Neural progenitor cell (in vitro differentiated cells): ENCODE measurements around the gene ROR2. TPM values are rescaled to one million over a fixed set of nuclear protein-coding genes. Genes with fewer than 3 reads are reported as not detected.

ENCODE experiments used
- DNase-seq: peaks from one replicate; pipeline ENCODE4 v3.0.0-alpha.2; 2016; ENCODE audit warnings: low spot score
- H2AFZ ChIP-seq: fragments of 200-600 bp; sonication (generic); replicated peaks from 2 replicates; pipeline ENCODE4 v1.6.1; 2016; ENCODE audit warnings: antibody characterized with exemption
- H3F3A ChIP-seq: fragments of 200-600 bp; sonication (generic); 2 replicates; pipeline ENCODE4 v1.6.1; 2016; ENCODE audit warnings: antibody characterized with exemption, low read depth
- H3K27ac ChIP-seq: fragments of 200-600 bp; sonication (generic); 2 replicates; pipeline ENCODE4 v1.5.1; 2016; ENCODE audit warnings: mild to moderate bottlenecking
- H3K27me3 ChIP-seq: fragments of 200-600 bp; sonication (generic); 2 replicates; pipeline ENCODE4 v1.6.1; 2016; ENCODE audit warnings: mild to moderate bottlenecking, moderate library complexity
- H3K36me3 ChIP-seq: fragments of 200-600 bp; sonication (generic); 2 replicates; pipeline ENCODE4 v1.5.1; 2016
- H3K4me1 ChIP-seq: fragments of 200-600 bp; sonication (generic); 2 replicates; pipeline ENCODE4 v1.6.1; 2016; ENCODE audit warnings: mixed run types
- H3K4me2 ChIP-seq: fragments of 200-600 bp; sonication (generic); 2 replicates; pipeline ENCODE4 v1.6.1; 2016
- H3K4me3 ChIP-seq: fragments of 200-600 bp; sonication (generic); 2 replicates; pipeline ENCODE4 v1.5.1; 2016
- H3K79me2 ChIP-seq: fragments of 200-600 bp; sonication (generic); 2 replicates; pipeline ENCODE4 v1.6.1; 2016; ENCODE audit warnings: low read depth
- H3K9ac ChIP-seq: fragments of 200-600 bp; sonication (generic); 2 replicates; pipeline ENCODE4 v1.6.1; 2016
- H3K9me3 ChIP-seq: fragments of 200-600 bp; sonication (generic); 2 replicates; pipeline ENCODE4 v1.5.1; 2016; ENCODE audit warnings: low read depth
- H4K20me1 ChIP-seq: fragments of 200-600 bp; sonication (generic); 2 replicates; pipeline ENCODE4 v1.6.1; 2016; ENCODE audit warnings: low read depth
- H3K27ac Mint-ChIP-seq: 3 replicates; pipeline ENCODE4 v1.8.0; 2021; ENCODE audit warnings: mixed read lengths
- H3K27me3 Mint-ChIP-seq: 2 replicates; pipeline ENCODE4 v1.8.0; 2022; ENCODE audit warnings: low read depth, mild to moderate bottlenecking, inconsistent platforms, moderate library complexity, mixed read lengths; ENCODE audit not compliant: insufficient read depth
- H3K36me3 Mint-ChIP-seq: 3 replicates; pipeline ENCODE4 v1.8.0; 2021; ENCODE audit warnings: mixed read lengths
- H3K4me1 Mint-ChIP-seq: 3 replicates; pipeline ENCODE4 v1.8.0; 2021; ENCODE audit warnings: mixed read lengths
- H3K4me3 Mint-ChIP-seq: 3 replicates; pipeline ENCODE4 v1.8.0; 2021; ENCODE audit warnings: mild to moderate bottlenecking, moderate library complexity, mixed read lengths
- H3K9me3 Mint-ChIP-seq: 3 replicates; pipeline ENCODE4 v1.8.0; 2020; ENCODE audit warnings: mixed read lengths
- CTCF ChIP-seq: fragments of 200-600 bp; sonication (generic); IDR thresholded peaks from 2 replicates; pipeline ENCODE4 v1.5.1; 2017; ENCODE audit warnings: antibody characterized with exemption, mild to moderate bottlenecking
- EZH2 ChIP-seq: fragments of 200-600 bp; sonication (generic); IDR thresholded peaks from 2 replicates; pipeline ENCODE4 v1.6.1; 2017; ENCODE audit warnings: antibody characterized with exemption, mild to moderate bottlenecking, moderate library complexity
- EZH2phosphoT487 ChIP-seq: fragments of 200-600 bp; sonication (generic); IDR thresholded peaks from 2 replicates; pipeline ENCODE4 v1.6.1; 2017; ENCODE audit warnings: antibody characterized with exemption
- total RNA-seq: library from RNA; depleted of rRNA; stranded (reverse); fragments of >200 nt; gene quantifications from 2 replicates; pipeline ENCODE4 v1.2.3, GENCODE V29; 2015; ENCODE audit warnings: low replicate concordance

ROR2 gene
- total RNA-seq, 1 donor from 2014 or later: 20.1 TPM

GRCh38 chr9:91778031-91778430 is 172.0 kb downstream of the ROR2 start:
- H3K27me3 ChIP-seq: no peaks in the 10 kb centered on the region
- H3K4me3 Mint-ChIP-seq: no peak overlapping the region
- no peak for TF ChIP-seq CTCF
- no peak for TF ChIP-seq EZH2
- TF ChIP-seq EZH2phosphoT487: no peak
- H3K4me2 ChIP-seq: no peak overlapping the region
- H3K79me2 ChIP-seq: peaks cover 3% of the 10 kb centered on the region
- no peaks in the 10 kb centered on the region for H3K9me3 Mint-ChIP-seq
- no peaks in the 10 kb centered on the region for H3K36me3 ChIP-seq
- no peak overlapping the region for H3K27ac ChIP-seq
- no peak overlapping the region for H2AFZ ChIP-seq
- no peak overlapping the region for H3K27ac Mint-ChIP-seq
- H3K4me3 ChIP-seq: no peak overlapping the region
- H3K9ac ChIP-seq: no peak overlapping the region
- H3K4me1 Mint-ChIP-seq: peaks cover 48% of the 10 kb centered on the region
- peaks cover 2% of the 10 kb centered on the region for H3K27me3 Mint-ChIP-seq
- peaks cover 8% of the 10 kb centered on the region for H3F3A ChIP-seq
- peaks cover 15% of the 10 kb centered on the region for H3K4me1 ChIP-seq
- H3K36me3 Mint-ChIP-seq: peaks cover 13% of the 10 kb centered on the region
- DNase-seq: no peak
- H4K20me1 ChIP-seq: peaks cover 25% of the 10 kb centered on the region
- no peaks in the 10 kb centered on the region for H3K9me3 ChIP-seq

- Histone ChIP-seq H3K36me3 (no peaks in the 10 kb centered on the region), H4K20me1 (peaks cover 25% of the 10 kb centered on the region), H3F3A (peaks cover 8% of the 10 kb centered on the region), H3K9me3 (no peaks in the 10 kb centered on the region), H3K4me1 (peaks cover 15% of the 10 kb centered on the region), H3K9ac (no peak overlapping the region), H3K79me2 (peaks cover 3% of the 10 kb centered on the region), H2AFZ (no peak overlapping the region), H3K27ac (no peak overlapping the region), H3K4me2 (no peak overlapping the region), H3K4me3 (no peak overlapping the region), H3K27me3 (no peaks in the 10 kb centered on the region)
- no peak for DNase-seq
- no peaks in the 10 kb centered on the region for H3K9me3 Mint-ChIP-seq
- no peak overlapping the region for H3K4me3 Mint-ChIP-seq
- no peak overlapping the region for H3K27ac Mint-ChIP-seq
- TF ChIP-seq CTCF (no peak), EZH2 (no peak), EZH2phosphoT487 (no peak)
- H3K27me3 Mint-ChIP-seq: peaks cover 2% of the 10 kb centered on the region
- H3K4me1 Mint-ChIP-seq: peaks cover 49% of the 10 kb centered on the region
- peaks cover 10% of the 10 kb centered on the region for H3K36me3 Mint-ChIP-seq
Observed at GRCh38 chr9:91777292-91777830, 172.7 kb downstream of the ROR2 start.

GRCh38 chr9:91776409-91777291 is 173.4 kb downstream of the ROR2 start:
- peaks cover 2% of the 10 kb centered on the region for H3F3A ChIP-seq
- no peak overlapping the region for H3K4me3 Mint-ChIP-seq

GRCh38 chr9:91775708-91776028 is 174.4 kb downstream of the ROR2 start:
- Mint-ChIP-seq H3K27ac (no peak overlapping the region), H3K27me3 (peaks cover 2% of the 10 kb centered on the region), H3K36me3 (peaks cover 10% of the 10 kb centered on the region), H3K4me1 (peaks cover 34% of the 10 kb centered on the region), H3K9me3 (no peaks in the 10 kb centered on the region), H3K4me3 (no peak overlapping the region)
- no peak for DNase-seq
- no peaks in the 10 kb centered on the region for H3K36me3 ChIP-seq
- no peaks in the 10 kb centered on the region for H3F3A ChIP-seq
- no peak overlapping the region for H3K9ac ChIP-seq
- peaks cover 17% of the 10 kb centered on the region for H4K20me1 ChIP-seq
- no peak for TF ChIP-seq EZH2phosphoT487
- TF ChIP-seq CTCF: no peak
- TF ChIP-seq EZH2: no peak
- H3K4me1 ChIP-seq: peaks cover 6% of the 10 kb centered on the region
- no peak overlapping the region for H3K4me3 ChIP-seq
- no peaks in the 10 kb centered on the region for H3K9me3 ChIP-seq
- H3K79me2 ChIP-seq: peaks cover 3% of the 10 kb centered on the region
- H2AFZ ChIP-seq: no peak overlapping the region
- no peaks in the 10 kb centered on the region for H3K27me3 ChIP-seq
- H3K4me2 ChIP-seq: no peak overlapping the region
- H3K27ac ChIP-seq: no peak overlapping the region

More at GRCh38 chr9:91776409-91777291, 173.4 kb downstream of the ROR2 start:
- peaks cover 19% of the 10 kb centered on the region for H4K20me1 ChIP-seq
- Mint-ChIP-seq H3K4me1 (peaks cover 42% of the 10 kb centered on the region), H3K9me3 (no peaks in the 10 kb centered on the region), H3K27ac (no peak overlapping the region), H3K27me3 (peaks cover 2% of the 10 kb centered on the region), H3K36me3 (peaks cover 10% of the 10 kb centered on the region)
- H3K27me3 ChIP-seq: no peaks in the 10 kb centered on the region
- H3K4me1 ChIP-seq: peaks cover 8% of the 10 kb centered on the region
- H2AFZ ChIP-seq: no peak overlapping the region
- no peak overlapping the region for H3K4me2 ChIP-seq
- no peak overlapping the region for H3K9ac ChIP-seq
- no peak for DNase-seq
- H3K79me2 ChIP-seq: peaks cover 3% of the 10 kb centered on the region
- H3K36me3 ChIP-seq: no peaks in the 10 kb centered on the region
- H3K4me3 ChIP-seq: no peak overlapping the region
- TF ChIP-seq EZH2phosphoT487: no peak
- H3K9me3 ChIP-seq: no peaks in the 10 kb centered on the region
- no peak overlapping the region for H3K27ac ChIP-seq
